Brain pericyte (primary cell): Measurements from ENCODE around the gene C12orf75.
"Not testable (repeated sequence)": the region's sequence is repeated elsewhere in the genome, so short reads cannot be mapped to it uniquely, and the experiment has no call there.

ENCODE experiments used
- DNase-seq: peaks from one replicate; pipeline ENCODE4 v3.0.0-alpha.2; 2012; ENCODE audit warnings: low read depth, low spot score

C12orf75 gene

DNA sequence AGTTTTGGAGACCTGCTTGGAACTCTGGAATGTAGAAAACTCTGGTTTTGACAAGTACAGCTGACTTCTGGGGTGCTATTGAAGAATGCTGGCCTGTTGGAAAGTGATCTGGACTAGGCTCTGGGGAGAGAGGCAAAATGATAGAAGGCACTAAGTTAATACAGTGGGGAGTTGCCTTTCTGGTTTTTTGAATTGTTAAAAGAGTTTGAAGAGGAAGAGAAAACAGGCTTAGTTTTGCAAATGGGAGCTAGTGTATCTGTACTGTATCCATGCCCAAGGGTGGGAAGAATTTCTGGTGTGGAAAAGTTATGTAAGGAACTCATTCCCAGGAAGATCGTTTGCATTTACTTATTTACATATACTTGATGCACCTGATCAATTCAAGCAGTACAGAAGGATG lies 43.8 kb downstream of the C12orf75 start:
- no peak for DNase-seq

DNA sequence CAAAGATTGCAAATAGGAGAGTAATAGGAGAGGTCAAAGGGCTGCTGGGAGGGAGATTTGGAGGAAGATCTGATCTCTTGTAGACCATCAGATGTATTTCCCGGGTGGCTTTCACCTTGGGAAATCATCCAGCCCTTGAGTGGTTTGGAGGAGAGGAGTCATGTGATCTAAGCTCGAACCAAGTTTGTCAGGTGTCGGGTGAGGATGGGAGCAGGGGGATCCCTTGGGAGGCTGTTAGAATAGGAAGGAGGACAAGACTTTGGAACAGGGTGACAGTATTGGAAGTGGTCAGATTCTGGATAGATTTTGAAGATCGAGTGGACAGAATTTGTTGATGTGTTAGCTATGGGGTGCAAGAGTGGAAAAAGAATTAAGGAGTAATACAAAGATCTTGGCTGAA lies 46.6 kb downstream of the C12orf75 start:
- no peak for DNase-seq

DNA sequence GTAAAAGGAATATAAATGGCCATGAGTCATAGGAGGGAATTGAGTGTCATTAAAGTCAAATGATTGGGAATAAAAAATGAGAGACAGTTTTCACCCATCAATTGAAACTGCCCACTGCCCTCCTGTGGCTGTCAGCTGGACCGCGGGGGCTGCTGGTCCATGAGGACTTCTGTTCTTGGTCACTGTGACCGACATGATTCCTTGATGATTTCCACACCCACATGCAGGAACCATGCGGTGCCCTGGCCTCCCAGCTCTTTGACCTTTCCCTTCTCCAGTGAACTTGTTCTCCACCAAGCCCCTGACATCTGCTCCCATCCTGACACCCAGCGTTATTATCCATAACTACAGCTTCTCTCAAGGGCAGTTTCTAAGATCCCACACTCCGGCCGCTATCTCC lies 48.4 kb downstream of the C12orf75 start:
- DNase-seq, result no peak

DNA sequence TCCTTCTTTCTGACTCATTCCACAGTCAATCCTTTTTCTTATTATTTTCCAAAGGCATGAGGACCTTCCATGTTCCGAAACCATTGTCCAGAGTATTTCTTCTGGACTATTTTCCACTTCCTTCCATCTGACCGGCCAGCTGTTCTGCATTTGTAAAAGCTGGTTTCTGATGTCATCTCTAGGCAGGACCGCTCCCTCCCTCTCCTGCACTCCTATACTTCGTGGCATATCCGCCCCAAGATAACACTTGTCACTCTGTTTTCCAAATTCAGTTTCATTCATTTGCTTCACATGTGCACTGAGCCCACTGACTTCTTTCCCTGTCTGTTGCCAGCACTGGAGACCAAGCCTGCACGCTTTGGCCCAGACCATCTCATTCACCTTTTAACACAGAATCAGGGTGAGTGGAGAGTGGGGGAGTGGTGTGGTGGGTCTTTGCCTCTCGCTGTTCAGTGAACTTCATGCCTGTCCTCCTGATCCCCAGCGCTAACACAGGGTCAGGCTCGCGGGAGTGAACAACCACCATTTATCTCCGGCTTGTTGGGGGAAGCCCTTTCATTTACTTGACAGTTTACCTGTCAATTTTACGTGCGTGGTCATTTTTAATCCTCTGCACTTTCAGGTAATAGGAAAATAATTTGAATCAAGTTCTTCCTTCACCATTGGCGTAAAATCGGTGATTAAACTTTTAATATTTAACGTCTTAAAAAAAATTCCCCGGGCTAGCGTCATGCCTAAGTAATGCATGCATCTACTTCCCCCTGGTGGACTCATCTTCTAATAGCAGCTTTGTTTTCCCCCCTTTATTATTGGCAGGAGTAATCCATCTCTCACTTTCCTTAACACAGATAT lies 52.5 kb downstream of the C12orf75 start:
- no peak for DNase-seq

DNA sequence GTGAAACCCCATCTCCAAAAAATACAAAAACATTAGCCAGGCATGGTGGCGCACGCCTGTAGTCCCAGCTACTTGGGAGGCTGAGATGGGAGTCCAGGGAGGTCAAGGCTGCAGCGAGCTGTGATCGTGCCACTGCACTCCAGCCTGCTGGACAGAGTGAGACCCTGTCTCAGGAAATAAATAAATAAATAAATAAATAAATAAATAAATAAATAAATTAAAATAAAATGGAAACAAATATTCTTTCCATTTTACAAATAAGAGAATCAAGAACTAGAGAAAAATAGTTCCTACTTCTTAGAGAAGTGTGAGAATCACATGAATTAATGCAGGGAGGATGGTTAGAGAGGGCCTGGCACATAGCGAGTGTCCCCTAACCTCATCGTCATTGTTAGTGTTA lies 53.7 kb downstream of the C12orf75 start:
- no peak for DNase-seq

DNA sequence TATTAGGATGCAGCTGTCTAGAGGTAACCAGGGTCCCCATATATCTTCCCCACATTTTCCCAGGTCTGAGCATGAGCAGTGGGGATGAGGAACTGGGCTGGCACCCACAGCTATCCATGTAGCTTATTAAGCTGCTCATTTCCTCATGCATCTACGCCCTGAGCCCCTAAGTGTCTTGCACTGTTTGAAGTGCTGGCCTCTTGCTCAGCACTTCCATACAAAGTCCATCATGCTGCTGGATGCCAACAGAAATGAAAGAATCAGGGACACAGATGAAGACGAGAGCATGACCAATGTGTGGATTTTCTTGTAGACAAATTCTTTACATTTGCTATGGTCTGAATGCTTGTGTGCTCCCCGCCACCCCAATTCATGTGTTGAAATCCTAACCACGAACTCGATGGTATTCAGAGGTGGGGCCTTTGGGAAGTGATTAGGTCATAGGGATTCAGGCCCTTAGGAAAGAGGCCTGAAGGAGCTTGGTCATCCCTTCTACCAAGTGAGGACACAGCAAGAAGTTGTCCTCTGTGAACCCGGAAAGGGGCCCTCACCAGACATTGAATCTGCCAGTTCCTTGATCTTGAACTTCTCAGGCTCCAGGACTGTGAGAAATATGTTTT lies 54.5 kb downstream of the C12orf75 start:
- no peak for DNase-seq

DNA sequence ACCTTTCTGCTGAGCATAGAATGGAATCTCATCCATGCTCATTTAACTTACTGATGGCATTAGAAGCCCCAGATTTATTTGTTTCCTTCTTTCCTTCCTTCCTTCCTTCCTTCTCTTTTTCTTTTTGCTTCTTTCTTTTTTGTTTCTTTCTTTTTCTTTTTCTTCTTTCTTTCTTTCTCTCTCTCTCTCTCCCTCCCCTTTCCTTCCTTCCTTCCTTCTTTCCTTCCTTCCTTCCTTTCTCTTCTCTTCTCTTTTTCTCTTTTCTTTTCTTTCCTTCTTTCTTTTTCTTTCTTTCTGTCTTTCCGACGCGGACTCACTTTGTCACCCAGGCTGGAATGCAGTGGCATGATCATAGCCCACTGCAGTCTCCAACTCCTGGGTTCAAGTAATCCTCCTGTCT lies 55.9 kb downstream of the C12orf75 start:
- DNase-seq, result no peak

DNA sequence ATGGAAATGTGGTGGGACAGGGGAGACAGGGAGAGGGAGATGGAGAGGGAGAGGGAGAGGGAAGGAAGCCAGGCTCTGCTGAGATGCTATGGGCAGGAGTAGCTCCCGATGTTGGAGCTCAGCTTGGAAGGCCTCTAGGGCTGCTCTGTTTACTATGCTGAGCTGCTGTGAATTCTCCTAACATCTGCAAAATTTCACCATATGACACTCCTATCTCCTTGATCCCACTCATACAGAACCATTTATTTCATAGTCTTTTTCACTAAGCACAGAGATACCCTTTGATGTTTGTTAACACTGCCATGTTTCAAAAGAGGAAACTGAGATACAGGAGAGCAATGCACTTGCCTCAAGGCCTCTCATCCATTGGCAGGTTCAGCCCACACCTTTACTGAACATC lies 60.7 kb downstream of the C12orf75 start:
- no peak for DNase-seq

DNA sequence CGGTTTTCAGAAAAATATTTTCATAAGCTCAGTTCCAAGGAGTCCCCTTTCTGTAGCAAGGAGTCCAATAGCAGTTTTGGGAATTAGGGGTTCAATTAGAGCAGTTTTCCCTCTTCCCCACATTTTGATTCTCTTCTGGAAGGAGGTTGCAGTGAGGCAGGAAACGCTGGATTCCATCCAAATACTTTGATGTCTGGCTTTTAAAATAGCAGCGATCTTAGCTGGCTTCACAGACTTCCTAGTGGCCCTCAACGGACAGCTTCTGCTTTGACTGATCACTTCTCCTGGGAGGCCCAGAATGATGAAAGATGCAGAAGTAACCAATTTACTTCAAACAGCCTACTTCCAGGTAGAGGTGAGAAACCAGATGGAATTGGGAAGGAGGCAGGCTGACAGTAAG lies 63.1 kb downstream of the C12orf75 start:
- DNase-seq, result no peak

DNA sequence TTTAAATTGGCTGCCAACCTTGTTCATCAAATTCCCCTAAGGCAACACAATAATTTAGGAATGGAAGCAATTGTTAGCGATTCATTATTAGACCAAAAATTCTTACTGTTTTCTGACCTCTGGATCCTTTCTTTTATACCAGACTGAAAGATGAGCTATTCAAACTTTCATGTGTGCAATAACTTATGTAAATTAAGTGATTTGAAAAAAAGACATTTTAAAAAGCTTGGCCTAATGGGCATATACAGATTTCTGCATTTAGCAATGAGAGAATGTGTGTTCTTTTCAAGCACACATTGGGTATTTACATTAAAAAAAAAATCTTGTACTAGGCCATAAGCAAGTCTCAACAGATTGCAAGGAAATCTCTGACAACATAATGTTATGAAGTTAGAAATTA lies 65.5 kb downstream of the C12orf75 start:
- no peak for DNase-seq

DNA sequence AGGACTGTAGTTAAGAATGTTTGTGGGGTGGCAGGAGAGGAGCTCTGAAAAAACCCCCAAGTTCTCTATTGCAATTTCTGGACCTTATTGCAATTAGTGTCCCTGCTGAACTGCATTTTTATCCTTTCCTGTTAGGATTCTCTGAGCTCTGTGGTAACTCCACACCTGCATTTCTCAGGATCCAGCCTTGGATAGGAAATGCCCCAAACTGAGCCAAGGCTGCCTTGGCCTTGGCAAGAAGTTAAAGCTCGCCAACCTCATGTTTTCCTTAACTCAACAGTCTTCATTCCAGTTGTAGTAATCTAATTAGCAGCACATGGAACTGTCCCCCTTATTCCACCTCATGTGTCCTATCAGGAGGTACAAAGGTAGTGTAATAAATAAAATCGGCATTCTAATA lies 66.5 kb downstream of the C12orf75 start:
- DNase-seq, result no peak

DNA sequence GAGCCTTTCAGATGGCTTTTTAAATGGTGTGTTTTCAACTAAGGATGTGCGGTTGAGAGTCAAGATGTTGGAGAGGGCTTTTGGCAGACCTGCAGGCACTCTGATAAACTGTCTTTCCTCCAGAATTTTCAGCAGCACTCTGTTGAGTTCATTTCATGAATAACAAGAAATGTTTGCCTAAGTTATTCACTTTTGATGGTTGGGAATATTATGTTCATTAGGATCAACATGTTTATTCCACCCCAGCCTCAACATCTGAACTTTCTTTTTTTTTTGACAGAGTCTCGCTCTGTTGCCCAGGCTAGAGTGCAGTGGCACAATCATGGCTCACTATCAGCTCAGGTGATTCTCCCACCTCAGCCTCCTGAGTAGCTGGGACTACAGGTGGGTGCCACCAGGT lies 68.4 kb downstream of the C12orf75 start:
- DNase-seq, result no peak

DNA sequence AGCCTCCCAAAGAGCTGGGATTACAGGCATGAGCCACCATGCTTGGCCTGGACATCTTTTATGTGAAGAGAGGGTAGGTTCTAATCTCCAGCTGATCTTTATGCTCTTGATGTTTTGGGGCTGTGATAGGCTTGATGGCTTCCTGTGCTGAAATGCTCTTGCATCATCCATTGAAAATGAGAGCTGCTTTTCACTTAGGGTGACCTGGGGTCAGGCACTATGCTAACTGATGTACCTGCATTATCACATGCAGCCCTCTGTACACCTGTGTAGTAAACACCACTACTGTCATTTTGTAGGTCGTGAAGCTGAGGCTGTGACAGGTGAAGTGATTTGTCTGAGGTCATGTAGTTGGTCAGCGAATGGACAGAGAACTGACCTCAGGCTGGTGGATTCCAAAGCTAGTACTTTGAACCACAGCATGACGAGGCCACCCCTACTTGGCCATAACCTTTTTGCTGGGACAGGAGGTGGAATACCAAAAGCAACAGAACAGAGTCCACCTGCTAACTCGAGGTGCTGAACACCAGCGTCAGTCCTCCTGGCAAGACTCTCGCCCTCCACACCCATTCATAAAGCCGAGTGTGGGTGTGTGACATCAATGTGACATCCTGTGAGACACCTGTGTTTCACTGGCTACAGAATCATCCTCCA lies 69.1 kb downstream of the C12orf75 start:
- DNase-seq, result no peak

DNA sequence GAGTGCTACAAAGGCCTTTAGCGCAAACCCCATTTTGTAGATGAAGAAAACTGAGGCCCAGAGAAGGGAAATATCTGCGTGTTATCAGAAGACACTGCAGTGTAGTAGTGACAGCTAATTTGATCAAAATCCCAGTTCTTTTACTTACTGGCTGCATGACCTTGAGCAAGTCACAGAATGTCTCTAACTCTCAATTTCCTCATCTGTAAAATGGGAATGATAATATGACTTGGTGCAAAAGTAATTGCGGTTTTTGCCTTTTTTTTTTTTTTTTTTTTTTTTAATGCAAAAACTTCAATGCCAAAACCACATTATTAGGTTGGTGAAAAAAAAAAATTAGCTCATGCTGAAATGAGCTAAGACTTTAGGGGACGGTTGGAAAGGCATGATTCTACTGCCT lies 69.7 kb downstream of the C12orf75 start:
- DNase-seq, result no peak

DNA sequence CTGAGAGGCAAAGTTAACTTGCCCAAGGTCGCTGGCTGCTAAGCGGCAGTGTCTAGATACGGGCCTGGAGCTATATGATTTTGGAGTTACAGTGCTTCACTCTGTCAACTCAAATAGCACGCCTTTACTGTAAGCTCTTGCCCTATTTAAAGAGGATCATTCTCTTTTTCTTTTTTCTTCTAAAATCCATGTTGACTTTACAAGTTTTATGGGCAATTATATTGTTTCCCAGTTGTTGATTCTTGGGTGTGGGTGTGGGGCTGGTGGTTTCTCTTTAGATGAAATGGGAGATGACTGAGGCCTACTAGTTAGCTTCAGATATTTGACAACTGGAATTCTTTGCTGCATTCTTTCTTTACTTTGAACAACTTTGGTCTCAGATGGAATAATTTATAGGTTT lies 70.7 kb downstream of the C12orf75 start:
- no peak for DNase-seq

DNA sequence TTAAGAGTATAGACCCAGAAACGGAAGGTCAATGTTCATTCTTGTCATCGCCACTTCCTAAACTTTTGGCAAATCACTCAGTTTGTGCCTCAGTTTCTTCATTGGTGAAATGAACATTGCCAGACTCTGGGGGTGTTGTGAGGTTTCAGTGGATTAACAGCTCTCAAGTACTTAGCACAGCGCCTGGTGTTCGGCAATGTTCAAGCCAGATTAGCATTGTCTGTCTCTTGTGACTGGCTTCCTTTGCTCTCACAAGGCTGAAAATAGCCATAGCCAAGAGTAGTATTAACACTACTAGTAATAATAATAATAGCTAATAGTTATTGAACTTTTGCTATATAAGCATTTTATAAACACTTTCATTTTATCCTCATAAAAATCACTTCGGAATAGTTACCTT lies 71.9 kb downstream of the C12orf75 start:
- no peak for DNase-seq

DNA sequence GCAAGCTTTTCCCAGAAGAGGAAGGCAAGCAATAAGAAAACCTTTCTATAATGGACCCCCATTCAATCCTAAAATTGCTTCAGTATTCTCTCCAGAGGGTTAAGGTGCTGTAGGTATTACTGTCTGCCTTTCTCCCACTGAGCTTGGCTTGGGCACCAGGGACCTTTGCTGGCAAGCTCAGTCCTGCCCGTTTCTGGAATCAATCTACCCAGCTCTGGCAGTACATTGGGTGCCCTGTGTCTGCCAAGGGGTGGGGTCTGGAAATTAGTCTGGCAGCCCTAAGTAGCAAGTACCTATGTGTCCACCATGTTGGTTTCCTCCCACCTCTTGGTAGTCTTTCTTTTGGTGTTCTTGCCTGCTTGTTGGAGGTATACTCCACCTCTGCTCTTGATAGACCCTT lies 72.6 kb downstream of the C12orf75 start:
- no peak for DNase-seq

DNA sequence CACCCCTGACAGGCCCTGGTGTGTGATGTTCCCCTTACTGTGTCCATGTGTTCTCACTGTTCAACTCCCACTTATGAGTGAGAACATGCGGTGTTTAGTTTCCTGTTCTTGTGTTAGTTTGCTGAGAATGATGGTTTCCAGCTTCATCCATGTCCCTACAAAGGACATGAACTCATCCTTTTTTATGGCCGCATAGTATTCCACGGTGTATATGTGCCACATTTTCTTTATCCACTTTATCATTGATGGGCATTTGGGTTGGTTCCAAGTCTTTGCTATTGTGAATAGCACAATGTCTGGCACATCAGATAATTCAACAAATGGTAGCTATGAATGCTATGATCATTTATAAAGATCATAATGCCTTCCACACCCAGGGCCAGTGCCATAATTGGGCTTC lies 73.6 kb downstream of the C12orf75 start:
- not testable (repeated sequence) for DNase-seq

DNA sequence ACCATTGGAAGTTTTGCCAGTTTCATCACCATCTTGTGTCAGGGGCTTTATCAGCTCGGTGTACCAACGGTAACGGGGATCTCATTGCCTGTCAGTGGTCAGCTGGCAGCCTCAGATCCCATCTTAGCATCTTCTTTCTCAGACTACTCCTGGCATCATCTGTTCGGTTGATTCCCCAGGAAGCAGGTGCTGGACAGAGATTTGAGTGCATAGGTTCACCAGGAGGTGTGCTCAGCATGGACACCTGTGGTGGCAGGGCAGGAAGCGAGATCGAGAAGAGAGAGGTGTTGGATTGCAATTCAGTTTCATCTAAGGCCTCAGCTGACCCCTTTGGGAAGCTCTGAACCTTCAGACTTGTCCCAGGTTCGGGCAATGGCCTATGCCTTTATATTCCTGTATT lies 76.0 kb downstream of the C12orf75 start:
- no peak for DNase-seq

DNA sequence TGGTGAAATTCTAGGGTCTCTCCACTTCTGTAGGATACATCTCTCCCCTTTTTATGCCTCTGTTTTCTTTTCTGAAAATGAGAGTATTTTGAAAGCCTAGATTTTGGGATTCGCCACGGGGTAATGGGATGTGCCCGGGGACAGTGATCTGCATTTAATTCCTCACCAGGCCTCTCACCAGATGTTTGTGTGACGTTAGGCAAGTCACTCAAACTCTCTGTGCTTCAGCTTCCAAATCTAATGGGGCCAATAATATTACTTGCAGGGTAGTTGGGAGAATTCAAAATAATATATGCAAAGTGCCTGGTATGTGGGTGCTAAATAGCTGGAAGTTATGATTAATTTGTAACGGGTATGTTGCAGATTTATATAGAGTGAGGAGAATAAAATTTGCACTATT lies 78.8 kb downstream of the C12orf75 start:
- DNase-seq, result no peak

DNA sequence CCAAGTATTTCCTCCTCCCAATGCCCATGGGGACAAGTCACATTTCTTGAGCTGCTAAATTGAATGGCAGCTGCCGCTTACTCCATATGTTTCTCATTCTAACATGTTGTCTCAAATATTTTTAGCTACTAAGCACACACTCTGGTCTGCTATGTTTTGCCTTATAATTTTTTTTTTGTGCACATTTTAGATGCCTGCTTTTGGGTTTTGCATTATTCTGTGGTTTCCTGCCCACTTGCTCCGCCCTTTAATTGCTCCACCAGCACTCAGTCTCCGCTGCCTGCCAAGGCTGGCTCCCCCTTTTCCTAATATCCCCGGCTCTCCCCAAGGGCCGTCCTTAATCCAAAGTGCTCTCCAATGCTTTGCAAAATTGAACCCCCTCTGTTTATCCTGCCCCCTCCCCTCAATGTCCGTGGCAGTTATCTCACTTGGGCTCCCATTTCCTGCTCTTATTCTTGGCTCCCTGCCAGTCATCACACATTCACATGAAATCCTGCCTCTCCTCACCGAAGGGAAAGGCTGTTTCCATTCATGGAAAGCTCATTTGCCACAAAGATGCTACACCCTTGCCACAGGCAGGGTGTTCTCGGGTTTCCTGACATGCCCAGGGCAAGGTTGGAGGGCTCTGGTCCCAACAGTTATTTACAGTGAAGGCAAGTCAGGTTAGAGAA lies 79.4 kb downstream of the C12orf75 start:
- peak; percentile 56 for DNase-seq

DNA sequence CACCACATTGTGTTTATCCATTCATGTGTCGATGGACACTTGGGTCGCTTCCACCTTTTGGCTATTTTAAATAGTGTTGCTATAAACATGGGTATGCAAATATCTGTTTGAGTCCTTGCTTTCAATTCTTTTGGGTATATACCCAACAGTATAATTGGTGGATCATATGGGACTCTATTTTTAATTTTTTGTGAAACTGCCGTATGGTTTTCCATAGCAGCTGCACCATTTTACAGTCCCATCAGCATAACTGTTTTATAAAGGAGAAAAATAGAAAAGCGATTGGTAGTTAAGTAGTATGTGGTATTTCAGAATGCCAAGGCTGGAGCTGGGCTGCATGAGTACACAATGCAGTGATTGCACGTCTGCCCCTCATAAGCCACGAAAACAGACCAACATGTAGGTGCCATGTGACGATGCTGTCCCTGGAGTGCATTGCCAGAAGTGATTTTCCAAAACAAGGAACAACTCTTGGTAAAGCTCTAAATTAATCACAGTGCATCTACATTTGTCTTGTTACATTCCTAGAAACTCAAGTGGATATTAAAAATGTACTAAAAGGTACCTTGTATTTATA lies 83.5 kb downstream of the C12orf75 start:
- no peak for DNase-seq
